PC-3 (cell line): ENCODE measurements around the gene ADCY5.

Experiments
- CTCF ChIP-seq: fragments of 300-600 bp; sonication (generic); conservative IDR thresholded peaks from 2 replicates; pipeline ENCODE4 v1.5.1; 2017; ENCODE audit warnings: antibody characterized with exemption, low read depth, mild to moderate bottlenecking, low read length
- EZH2phosphoT487 ChIP-seq: fragments of 300-600 bp; sonication (generic); IDR thresholded peaks from 2 replicates; pipeline ENCODE4 v1.6.1; 2018; ENCODE audit warnings: mild to moderate bottlenecking, antibody characterized with exemption, low read length, borderline replicate concordance

GRCh38 chr3:123295171-123295900, 153.6 kb downstream of the ADCY5 start:
- no peak for TF ChIP-seq CTCF
- no peak for TF ChIP-seq EZH2phosphoT487
